KOPT-K1 (cell line): ENCODE measurements around the gene GSTA3.
"Not testable (repeated sequence)": the region's sequence is repeated elsewhere in the genome, so short reads cannot be mapped to it uniquely, and the experiment has no call there.

Experiments used
- H3K27ac ChIP-seq: fragments of 200-600 bp; sonication (generic); 2 replicates; pipeline ENCODE4 v1.5.1; 2016; ENCODE audit warnings: antibody characterized with exemption, mild to moderate bottlenecking, low read depth, low read length; ENCODE audit not compliant: poor library complexity, severe bottlenecking
- H3K36me3 ChIP-seq: fragments of 200-600 bp; sonication (generic); 2 replicates; pipeline ENCODE4 v1.5.1; 2017; ENCODE audit warnings: antibody characterized with exemption, mild to moderate bottlenecking, low read length, moderate library complexity; ENCODE audit not compliant: insufficient read depth
- H3K9me3 ChIP-seq: fragments of 200-600 bp; sonication (generic); 2 replicates; pipeline ENCODE4 v1.5.1; 2017; ENCODE audit warnings: antibody characterized with exemption, low read length, mild to moderate bottlenecking; ENCODE audit not compliant: insufficient read depth, poor library complexity, severe bottlenecking

Gene GSTA3

DNA sequence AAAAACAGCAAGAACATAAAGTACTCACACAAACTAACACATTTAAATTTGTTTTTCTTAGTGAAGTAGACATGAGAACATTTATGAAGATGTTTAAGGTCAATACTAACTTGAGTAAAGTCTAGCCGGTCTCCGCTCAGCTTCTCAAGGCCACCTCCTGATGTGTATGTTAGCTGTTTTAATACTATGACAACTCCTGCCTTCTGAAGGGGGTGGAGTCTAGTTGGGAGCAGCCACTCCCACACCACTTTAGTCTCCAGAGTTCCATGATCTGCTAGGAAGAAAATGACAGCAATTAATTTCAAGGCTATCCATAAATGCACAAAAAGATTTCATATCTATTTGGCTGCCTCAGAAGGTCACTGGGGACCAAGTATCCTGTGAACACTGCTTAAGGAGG, at the start of gene GSTA3:
Gene GSTA3, minus strand, starts transcription at position 168 of the 400 bp plus-strand sequence. CDS start 3,864 bp downstream, outside the sequence.
- Histone ChIP-seq H3K27ac (no peak within 1 kb of the TSS), H3K9me3 (no peaks in the 10 kb centered on the region), H3K36me3 (no peaks in the 10 kb centered on the region)

DNA sequence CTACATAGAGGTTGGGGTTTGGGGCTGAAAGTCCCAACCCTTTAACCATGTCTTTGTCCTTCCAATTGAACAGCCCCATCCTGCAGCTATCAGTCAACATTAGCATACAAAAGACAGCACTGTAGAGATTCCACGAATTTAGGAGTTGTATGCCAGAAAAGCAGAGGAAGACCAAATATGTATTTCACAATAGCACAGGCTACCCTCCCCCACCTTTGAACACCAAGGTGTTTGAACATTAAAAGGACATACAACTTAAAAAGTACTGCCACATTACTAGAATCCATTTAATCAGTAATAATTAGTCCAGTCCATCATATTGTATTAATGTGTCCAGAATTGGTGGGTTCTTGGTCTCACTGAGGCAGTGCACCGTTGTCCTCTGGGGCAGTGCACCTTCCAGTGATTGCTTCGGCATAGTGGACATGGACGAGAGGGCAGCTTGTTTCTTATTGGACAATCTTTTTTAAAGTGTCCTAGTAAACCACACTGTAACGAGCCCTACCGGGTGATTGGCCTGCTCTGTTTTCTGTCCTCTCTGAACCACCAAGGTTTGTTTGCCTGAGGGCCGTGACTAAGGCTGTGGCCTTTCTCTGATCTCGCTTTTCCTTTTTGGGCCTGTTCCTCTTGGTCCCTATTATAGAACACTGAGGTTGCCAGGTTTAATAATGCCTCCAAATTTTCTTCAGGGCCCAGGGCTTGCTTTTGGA, 49.2 kb upstream of the GSTA3 start:
- no peak overlapping the region for H3K27ac ChIP-seq
- H3K36me3 ChIP-seq, result no peaks in the 10 kb centered on the region
- no peaks in the 10 kb centered on the region for H3K9me3 ChIP-seq

DNA sequence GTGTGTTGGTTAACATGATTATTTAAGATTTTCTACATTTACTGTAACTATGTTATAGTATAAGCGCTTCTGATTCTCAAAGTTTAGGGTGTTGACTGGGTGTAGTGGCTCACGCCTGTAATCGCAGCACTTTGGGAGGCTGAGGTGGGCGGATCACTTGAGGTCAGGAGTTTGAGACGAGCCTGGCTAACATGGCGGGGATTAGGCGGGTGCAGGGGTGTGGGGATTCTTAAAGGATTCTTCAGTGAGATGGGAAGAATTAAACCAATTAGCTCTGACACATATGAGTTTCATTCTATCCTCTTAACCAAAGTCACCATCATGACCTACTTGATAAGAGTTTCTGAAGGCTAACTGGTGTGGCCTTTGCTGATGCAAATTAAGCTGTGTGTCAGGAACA, 46.4 kb upstream of the GSTA3 start:
- H3K9me3 ChIP-seq, result no peaks in the 10 kb centered on the region
- H3K27ac ChIP-seq, result no peak overlapping the region
- no peaks in the 10 kb centered on the region for H3K36me3 ChIP-seq

DNA sequence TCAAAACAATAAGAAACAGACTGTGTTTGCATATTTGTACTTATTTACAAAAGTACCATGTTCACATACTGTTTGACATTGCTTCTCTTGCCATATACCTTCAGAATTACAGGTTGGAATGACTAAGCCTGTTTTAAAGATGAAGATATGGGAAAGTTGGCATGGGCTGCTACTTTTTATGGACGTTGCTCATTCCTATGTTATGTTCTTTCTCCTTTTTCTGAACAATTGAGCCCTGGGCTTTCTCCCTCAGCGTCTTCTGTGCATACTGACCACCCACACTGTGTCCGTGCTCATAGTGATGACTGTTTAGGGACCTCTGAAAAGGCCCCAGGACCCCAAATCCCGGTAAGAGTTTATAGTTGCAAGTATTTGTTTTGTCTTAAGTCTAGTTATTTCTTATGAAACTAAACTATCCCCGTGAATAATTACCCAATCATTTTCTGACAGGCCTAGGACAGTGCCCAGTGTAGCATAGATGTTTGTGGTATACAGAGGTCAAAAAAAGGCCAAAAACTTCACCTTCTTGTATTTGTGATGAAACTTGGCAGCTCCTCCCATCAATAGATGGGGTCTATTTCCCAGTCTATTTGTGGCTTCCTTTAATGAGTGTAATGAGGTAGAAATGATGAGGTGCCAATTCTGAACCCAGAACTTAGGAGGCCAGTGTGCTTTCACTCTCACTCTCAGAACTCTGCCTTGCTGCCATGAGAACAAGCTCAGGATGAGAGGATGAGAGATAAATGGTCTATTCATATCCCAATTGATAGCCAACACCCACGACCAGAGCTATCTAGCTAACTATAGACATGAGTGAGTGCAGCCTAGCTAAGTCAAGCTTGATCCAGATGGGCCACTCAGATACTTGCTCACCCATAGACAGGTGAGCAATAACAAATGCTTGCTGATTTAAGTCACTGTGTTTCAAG, 44.7 kb upstream of the GSTA3 start:
- Histone ChIP-seq H3K27ac (no peak overlapping the region), H3K36me3 (no peaks in the 10 kb centered on the region)

DNA sequence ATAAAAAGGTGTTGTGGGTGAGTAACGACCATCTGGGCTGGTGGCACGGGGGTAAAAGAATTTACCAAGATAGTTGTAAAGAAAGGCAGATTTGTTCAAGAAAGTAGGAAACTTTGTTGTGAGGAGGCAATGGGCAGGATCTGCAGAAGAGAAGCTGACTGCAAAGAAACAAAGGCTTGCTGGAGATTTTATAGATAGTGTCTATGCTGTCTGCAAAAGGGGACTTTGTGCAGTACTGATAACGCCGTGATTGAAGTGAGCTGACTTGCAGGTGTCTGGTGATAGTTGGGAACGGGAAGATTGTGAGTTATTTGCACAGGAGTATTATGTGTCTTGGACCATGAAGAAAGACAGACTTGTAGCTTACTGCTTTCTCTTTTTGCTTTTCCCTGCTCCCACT, 36.8 kb upstream of the GSTA3 start:
- Histone ChIP-seq H3K36me3 (no peaks in the 10 kb centered on the region), H3K27ac (no peak overlapping the region)

More for the DNA sequence above, 44.7 kb upstream of the GSTA3 start:
- no peaks in the 10 kb centered on the region for H3K9me3 ChIP-seq

DNA sequence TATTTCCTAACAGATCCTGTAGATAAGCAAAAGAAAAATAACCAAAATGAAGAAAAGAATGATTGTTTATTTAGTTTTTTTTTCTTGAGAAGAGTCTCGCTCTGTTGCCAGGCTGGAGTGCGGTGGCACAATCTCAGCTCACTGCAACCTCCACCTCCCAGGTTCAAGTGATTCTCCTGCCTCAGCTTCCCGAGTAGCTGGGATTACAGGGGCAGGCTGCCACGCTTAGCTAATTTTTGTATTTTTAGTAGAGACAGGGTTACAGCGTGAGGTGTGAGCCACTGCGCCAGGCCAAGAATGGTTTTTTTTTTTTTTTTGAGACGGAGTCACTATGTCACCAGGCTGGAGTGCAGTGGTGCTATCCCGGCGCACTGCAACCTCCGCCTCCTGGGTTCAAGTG, 33.3 kb upstream of the GSTA3 start:
- H3K27ac ChIP-seq, H3K9me3 ChIP-seq, H3K36me3 ChIP-seq: not testable (repeated sequence)

More for the DNA sequence above, 36.8 kb upstream of the GSTA3 start:
- H3K9me3 ChIP-seq, result no peaks in the 10 kb centered on the region

DNA sequence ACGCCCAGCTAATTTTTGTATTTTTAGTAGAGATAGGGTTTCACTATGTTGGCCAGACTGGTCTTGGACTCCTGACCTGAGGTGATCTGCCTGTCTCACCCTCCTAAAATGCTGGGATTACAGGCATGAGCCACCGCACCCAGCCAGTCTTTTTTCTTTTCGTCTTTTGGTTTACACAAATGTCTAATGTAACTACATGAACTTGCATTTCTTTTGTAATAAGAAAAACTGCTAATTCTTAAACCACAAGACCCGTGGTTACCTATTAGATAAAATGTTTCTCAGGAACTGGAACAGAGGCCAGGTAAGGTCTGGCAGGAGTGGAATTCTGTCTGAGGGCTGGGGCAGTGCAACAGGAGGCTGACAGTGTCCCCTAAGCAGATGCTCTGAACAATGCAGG, 32.7 kb upstream of the GSTA3 start:
- H3K27ac ChIP-seq, result no peak overlapping the region

DNA sequence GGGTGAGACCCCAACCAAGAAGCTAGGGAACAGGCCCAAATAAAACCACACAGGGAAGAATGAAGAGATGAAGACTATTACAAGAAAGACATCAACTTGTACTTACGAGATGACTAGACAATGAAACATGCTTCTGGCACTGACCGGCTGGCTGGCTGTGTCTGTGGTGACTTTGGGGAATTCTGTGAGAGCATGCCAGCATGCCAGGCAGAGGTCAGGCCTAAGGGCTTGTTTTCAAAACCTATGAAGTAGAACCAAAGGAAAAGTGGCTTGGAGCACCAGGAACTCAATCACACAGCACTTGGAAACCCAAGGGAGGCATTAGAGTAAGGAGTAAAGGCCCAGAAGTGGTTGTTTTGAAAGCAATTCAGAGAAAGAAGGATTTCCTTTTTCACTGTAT, 28.4 kb upstream of the GSTA3 start:
- Histone ChIP-seq H3K36me3 (no peaks in the 10 kb centered on the region), H3K9me3 (no peaks in the 10 kb centered on the region), H3K27ac (no peak overlapping the region)

More for the DNA sequence above, 32.7 kb upstream of the GSTA3 start:
- H3K9me3 ChIP-seq, result no peaks in the 10 kb centered on the region
- H3K36me3 ChIP-seq, result no peaks in the 10 kb centered on the region

DNA sequence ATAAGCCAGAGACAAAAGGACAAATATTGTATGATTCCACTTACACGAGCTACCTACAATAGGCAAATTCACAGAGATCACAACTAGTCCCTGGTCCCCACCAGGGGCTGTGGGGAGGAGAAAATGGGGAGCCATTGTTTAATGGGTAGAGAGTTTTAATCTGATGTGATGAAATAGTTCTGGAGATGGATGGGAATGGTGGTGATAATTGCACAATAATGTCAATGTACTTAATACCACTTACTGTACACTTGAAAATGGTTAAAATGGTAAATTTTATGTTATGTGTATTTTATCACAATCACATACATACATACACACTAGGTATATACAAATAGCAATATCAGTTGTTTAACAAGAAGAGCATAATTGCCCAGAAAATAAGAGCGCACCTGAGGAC, 24.3 kb upstream of the GSTA3 start:
- Histone ChIP-seq H3K27ac (no peak overlapping the region), H3K9me3 (no peaks in the 10 kb centered on the region), H3K36me3 (no peaks in the 10 kb centered on the region)

DNA sequence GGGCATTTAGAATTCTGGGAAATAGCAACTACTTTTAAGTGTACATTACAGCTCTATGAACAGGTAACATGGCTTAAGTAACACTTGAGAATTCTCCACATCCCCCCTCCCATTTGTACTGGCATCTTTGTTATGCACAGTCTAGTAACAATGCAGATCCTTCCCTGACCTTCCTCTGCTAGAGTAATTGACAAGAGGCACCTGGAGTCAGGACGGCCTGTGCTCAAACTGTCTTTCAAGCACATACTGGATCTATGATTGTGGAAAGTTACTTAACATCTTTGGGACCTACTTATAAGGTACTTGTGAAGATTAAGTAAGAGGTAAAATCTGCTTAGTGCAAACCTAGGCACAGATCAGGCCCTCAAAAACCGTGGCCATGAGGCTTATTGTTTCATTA, 21.9 kb upstream of the GSTA3 start:
- H3K36me3 ChIP-seq, result no peaks in the 10 kb centered on the region
- H3K27ac ChIP-seq, result no peak overlapping the region
- H3K9me3 ChIP-seq, result no peaks in the 10 kb centered on the region

DNA sequence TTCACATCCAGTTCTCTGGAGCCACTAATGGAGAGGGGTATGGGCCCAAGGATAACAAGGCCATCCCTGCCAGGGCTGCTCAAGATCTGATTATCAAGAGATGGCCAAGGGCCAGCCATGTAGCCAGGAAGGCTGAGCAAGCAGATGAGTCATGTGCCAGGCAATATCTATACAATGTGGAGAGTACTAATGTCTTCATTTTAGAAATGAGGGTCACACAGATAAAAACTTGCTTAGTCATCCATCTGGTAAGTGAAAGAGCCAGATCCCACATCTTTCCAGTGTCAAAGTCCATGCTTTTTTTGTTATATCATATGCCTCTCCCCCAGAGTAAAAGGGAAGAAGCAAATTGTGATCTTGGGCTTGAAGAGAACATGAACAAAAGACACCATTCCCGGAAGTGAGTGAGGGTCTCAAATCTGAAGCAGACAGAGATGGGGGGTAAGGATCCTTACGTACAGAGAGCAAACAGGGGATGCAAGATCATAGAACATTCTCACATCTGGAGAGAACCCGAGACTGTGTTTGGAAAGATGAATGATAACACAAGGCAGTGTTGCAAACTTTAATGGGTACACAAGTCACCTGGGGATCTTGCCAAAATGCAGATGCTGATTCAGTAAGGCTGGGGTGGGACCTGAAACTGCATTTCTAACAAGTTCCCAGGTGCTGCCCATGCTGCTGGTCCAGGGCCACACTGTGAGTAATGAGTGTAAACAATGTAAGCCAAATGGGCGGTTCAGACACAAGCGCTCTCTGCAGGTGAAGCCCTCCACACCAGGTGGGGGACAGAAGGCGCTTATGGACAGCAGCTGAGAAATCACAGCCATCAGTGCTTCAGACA, 20.0 kb upstream of the GSTA3 start:
- no peaks in the 10 kb centered on the region for H3K36me3 ChIP-seq
- no peak overlapping the region for H3K27ac ChIP-seq
- H3K9me3 ChIP-seq, result no peaks in the 10 kb centered on the region

DNA sequence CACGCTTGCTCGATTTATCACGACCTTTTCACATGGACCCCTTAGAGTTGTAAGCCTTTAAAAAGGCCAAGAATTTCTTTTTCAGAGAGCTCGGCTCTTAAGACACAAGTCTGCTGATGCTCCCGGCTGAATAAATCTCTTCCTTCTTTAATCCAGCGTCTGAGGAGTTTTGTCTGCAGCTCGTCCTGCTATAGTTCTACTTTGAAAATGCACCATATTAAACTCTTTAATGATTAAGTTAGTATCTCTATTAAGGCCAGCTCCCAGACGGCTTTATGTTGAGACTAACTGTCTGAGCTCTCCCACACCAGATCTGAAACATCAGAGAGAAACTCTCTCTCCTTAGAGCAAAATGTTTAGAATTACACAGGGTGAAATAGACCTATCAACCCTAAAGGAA, 18.0 kb upstream of the GSTA3 start:
- Histone ChIP-seq H3K36me3 (no peaks in the 10 kb centered on the region), H3K9me3 (no peaks in the 10 kb centered on the region), H3K27ac (no peak overlapping the region)

DNA sequence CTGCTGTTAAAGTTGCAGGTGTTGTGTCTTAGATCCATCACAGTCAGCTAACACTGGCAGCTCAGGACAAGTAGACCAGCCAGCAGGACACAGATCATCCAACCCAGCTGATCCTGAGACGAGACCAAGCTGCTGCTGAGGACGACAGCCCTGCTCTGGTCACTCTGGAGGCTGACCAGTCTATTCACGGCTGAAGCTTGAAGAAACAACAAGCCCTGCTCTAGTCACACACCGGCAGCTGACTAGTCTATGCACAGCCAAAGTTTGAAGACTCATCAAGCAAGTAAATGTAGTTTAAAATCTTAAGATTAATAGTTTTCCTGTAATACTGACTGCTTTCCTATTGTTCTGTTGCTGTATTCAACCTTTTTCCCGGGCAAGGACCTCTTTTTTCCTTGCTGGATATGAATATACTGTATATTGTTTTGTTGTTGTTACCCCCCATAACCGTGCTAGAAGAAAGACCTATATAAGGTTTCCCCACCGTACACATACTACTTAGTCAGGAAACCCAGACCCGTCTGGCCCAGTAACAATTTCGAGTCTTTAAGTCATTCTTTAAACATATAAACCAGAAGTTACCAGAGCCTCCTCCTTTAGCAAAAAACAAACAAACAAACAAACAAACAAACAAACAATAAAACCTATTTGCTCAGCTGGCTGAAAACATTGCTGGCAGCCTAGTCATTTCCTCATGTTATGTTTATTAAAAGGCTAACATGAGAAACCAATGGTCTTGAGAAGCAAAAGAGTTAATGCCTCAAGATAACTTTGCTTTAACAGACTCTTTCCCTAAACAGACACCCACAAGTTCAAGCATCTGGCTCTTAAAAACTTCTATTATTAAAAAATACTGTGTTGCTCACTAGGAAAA, 16.7 kb upstream of the GSTA3 start:
- H3K9me3 ChIP-seq, result no peaks in the 10 kb centered on the region
- H3K27ac ChIP-seq, result no peak overlapping the region
- no peaks in the 10 kb centered on the region for H3K36me3 ChIP-seq

DNA sequence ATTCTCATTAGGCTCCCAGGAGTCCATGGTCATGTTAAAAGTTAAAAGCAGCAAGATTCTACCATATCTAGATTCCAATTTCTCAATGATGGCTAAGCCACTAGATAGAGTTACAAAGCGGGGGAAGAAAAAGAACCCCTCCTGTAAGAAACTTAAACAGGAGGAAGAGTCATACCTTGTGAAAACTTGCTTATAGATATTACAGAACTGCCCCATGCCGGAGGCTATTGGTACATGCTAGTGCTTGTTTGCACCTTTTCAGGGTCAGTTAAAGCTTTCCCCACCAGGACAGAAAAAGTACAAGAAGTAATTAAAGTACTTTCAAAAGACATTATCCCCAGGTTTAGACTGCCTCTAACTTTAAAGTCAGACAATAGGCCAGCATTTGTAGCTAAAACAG, 15.5 kb upstream of the GSTA3 start:
- Histone ChIP-seq H3K36me3 (no peaks in the 10 kb centered on the region), H3K9me3 (no peaks in the 10 kb centered on the region), H3K27ac (no peak overlapping the region)
